ENCODE results near the gene ATP7A.

ATP7A gene

DNA sequence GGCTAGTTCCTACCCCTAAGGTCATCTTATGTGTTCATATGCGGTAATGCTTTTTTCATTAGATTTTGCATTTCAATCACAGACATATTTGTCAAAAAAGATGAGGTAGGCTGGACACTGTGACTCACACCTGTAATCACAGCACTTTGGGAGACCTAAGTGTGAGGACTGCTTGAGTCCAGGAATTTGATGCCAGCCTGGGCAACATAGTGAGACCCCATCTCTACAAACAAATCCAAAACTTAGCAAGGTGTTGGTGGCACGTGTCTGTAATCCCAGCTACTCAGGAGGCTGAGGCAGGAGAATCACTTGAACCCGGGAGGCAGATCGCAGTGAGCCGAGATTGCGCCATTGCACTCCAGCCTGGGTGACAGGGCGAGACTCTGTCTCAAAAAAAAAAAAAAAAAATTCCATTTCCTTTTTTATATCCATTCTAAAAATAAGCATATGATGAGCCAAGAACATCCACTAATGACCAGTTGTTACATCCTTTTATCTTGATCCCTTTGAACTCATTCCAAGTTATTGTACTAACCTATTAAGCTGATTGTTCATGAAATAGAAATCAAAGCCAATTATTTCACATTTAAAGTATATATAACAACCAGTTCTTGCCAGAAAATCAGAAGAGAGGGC is 35.5 kb downstream of the ATP7A start:
- DNase-seq, result no peak

- DNase-seq, result no peak
Observed at GRCh38 chrX:77946571-77946970, 36.1 kb downstream of the ATP7A start.

DNA sequence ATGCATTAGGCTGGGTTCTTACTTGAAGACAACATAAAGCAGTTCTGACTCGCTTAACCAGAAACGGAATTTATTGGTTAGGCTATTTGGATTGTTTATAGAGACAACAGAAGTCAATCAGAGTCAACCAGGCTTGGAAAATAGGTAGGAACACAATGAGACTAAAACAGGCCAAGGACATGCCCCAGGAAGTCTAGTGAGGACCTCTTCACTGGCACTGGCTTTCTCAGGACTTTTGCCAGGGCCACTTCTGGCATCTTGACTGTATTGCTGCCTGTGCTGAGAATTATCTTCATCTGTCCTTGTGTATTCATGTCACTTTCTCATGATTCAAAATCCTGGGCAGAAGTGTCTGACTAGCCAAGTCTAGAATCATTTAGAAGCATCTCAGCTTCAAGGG is 39.3 kb downstream of the ATP7A start:
- no peak for DNase-seq

DNA sequence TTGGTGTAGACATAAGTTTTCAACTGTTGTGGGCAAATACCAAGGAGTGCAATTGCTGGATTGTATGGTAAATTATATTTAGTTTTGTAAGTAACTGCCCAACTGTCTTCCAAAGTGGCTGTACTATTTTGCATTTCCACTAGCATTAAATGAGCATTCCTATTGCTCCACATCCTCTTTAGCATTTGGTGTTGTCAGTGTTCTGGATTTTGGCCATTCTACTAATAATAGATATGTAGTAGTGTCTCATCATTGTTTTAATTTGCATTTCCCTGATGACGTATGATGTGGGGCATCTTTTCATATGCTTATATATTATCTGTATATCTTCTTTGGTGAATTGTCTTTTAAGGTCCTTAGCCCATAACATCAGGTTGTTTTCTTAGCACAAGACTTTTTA is 41.7 kb downstream of the ATP7A start:
- no peak for DNase-seq

DNA sequence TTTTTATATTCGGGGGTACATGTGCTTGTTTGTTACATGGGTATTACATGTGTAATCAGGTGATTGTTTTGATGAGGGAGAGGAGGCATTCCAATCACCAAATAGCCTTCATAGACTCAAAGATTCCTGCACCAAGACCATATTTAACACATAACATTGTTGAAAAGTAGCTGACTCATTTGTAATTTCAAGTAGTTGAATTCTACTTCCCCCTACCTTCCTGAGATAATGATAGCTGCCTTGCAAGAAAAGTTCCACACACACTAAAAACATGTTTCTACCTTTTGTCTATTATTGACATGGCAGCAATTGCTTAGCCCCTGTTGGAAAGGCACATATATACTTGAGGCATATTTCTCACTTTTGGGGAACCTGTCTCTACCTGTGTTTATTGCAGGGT is 42.8 kb downstream of the ATP7A start:
- DNase-seq, result no peak

- no peak for DNase-seq
Observed at GRCh38 chrX:77953708-77954107, 43.2 kb downstream of the ATP7A start.

- DNase-seq, result no peak
Observed at GRCh38 chrX:77960567-77960966, 50.1 kb downstream of the ATP7A start.

- no peak for DNase-seq
Observed at GRCh38 chrX:77961063-77961462, 50.6 kb downstream of the ATP7A start.

DNA sequence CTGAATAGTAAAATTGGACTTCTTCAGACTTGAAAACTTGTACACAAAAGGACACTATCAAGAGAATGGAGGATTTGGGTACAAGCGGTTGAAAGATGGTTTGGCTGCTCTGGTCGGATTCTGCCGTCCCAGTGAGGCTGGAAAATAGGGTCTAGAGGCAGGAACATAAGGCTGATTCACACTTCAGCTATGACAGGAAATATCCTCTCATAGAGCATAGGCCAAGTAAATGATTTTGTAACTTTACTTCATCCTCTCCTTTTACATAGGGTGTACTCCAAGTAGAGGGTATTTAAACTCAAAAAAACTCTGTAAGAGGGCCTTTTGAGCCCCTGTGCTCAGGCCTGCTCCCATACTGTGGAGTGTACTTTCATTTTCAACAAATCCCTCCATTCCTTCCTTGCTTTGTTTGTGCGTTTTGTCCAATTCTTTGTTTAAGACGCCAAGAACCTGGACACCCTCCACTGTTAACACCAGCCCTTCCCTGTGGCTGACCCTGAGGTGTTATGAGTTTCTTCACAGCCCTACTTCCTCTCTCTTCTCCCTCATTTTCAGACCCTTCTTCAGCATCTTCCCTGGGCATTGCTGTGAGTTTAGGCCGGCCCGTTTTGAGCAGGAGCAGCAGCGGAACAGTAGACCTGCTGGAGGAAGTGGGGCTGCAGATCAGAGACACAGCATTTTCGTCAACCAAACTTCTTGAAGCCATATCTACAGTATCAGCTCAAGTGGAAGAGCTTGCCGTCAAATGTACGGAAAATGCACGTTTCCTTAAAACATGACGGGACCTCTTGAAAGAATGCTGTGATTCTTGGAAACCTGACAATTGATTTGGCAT is 51.8 kb downstream of the ATP7A start:
- no peak for DNase-seq

DNA sequence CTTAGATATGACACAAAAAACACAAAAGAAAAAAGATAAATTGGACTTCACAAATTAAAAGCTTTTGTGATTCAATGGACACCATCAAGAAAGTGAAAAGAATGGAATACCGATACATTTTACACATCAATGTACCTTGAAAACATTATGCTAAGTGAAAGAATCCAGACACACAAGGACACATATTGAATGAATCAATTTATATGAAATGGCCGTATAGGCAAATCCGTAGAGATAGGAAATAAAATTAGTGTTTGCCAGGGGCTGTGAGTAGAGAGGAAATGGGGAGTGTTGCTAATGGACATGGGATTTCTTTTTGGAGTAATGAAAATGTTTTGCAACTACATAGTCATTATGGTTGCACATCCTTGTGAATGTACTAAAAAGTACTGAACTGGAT is 55.9 kb downstream of the ATP7A start:
- DNase-seq, result no peak

DNA sequence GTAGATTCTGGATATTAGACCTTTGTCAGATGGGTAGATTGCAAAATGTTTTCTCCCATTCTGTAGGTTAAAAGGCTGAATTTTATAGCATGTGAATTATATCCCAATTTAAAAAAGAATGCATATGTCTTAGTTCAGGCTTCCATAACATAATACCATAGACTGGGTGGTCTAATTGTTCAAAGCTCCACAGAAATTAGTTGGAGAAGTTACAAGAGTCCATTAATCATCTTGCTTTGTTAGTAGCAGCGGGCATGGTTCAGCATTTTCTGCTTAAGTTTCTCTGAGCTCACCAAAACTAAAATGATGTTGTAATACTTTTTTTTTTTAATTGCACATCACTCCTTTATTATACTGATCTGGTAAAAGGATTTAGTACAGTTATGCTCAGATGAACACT is 57.1 kb downstream of the ATP7A start:
- DNase-seq, result no peak

DNA sequence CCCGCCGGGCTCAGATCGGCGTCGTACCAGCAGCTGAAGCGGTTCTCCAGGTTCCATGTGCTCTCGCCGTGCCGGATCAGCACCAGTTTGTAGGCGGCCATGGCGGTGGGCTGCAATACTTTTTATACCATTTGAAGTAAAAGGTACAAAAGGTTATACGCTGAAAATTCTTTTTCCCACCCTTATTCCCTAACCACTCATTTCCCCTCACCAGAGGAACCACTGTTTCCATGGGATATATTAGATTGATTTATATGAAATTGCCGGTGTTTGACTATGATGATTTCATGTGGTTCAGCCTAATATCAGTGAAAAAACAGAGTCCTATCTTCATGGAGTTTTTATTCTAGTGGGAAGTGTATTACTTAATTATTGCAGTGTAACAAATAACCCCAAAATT is 59.0 kb downstream of the ATP7A start, which contains the start of gene PGAM4:
Gene PGAM4, minus strand, starts transcription at position 101 of the 400 bp plus-strand sequence. Its CDS starts 0 bp downstream, at position 101.
- DNase-seq, result no peak

DNA sequence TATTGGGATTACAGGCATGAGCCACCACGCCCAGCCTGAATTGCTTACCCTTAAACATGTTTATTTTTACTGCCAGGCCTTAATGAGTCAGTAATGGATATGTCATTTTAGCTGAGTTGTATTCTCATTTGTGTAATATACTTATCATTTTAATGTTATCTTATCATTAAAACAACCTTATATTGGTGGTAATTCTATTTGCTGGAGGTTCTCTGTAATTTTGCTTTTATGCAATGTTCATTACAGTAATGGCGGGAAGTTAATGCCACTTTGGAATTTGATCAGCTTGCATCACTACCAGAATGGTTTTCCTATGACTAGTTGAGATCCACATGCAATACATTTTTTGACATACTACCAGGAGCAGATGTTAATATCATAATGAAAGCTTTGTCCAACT is 65.3 kb downstream of the ATP7A start:
- DNase-seq, result no peak

GRCh38 chrX:77977095-77977494 is 66.6 kb downstream of the ATP7A start:
- no peak for DNase-seq

DNA sequence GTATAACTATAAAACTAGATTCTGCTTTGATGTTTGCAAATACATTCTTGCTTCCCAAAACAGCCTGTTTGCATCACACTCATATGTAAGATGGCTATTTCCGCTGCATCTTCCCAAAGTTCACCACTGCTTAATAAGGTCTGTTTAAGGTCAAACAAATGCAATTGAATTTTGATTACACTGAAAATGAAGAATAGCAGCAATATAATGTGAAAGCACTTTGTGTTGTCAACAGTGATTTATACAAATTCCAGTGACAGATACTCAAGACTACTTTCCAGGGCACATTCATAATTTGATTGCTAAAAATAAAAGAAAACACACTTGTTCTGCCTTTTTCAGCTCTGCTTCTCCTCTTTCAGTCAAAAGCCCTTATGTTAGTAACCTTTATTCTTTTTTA is 67.0 kb downstream of the ATP7A start:
- DNase-seq, result no peak

- DNase-seq, result no peak
Observed at GRCh38 chrX:77979870-77980269, 69.4 kb downstream of the ATP7A start.

DNA sequence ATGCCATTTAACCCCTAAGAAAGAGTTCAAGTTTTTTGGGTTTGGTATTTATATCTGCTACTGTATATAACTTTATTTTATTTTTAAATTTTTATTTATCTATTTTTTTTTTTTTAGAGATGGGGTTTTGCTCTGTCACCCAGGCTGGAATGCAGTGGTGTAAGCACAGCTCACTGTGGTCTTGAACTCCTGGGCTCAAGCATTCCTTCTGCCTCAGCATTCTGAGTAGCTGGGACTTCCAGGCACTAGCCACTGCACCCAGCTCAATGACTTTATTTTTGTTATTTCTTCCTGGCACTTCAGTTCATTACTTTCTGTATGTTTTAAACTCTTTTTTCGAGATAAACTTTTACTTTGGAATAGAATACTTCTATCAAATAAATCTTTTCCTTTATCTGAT is 101.4 kb downstream of the ATP7A start:
- no peak for DNase-seq

- DNase-seq, result no peak
Observed at GRCh38 chrX:78019586-78020483, 109.3 kb downstream of the ATP7A start.

- DNase-seq, result no peak
Observed at GRCh38 chrX:78024349-78025059, 114.0 kb downstream of the ATP7A start.

DNA sequence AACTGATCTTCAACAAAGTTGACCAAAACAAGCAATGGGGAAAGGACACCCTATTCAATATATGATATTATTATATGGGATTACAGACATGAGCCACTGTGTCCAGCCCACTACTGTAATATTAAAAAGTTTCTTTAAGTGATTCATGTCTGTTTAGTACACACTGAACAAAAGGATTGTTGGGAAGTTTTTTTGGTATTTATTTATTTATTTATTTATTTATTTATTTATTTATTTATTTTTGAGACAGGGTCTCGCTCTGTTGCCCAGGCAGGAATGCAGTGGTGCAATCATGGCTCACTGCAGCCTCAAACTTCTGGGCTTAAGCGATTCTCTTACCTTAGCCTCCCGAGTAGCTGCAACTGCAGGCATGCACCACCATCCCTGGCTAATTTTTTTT is 117.3 kb downstream of the ATP7A start:
- no peak for DNase-seq

- DNase-seq, result no peak
Observed at GRCh38 chrX:78029663-78030062, 119.2 kb downstream of the ATP7A start.

- no peak for DNase-seq
Observed at GRCh38 chrX:78035061-78035460, 124.6 kb downstream of the ATP7A start.

DNA sequence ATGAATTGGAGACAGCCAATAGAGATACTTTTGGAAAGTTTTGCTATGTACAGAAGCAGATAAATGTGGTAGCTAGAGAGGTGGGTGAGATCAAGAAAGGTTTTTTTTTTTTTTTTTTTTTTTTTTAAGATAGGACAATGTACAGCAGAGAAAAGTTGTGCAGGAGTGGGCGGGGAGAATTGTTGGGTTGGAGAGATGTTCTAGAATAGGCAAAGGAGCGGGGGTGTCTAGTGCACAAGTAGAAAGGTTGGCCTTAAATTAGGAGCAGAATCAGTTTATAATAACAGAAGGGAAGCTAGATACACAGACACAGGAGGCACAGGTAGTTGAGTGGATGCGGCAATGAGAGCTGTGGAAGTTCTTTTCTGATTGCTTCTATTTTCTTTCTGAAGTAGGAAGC is 127.4 kb downstream of the ATP7A start:
- no peak for DNase-seq

Measured in GDM1 (cell line).